Endothelial cell of umbilical vein (primary cell): ENCODE data around the gene PRSS21. TPM values are rescaled to one million over a fixed set of nuclear protein-coding genes. Genes with fewer than 3 reads are reported as not detected.

Source experiments
- BruUV-seq: library from RNA; stranded (reverse); fragments of 400-500 nt; replicated peaks from 2 replicates; lab custom pipeline; 2021; lab: Mats Ljungman, UMichigan
- CTCF ChIA-PET: fragments of 300-600, 350-600 bp; sonication (Branson Sonifier 250); formaldehyde crosslinking; loops from one replicate; lab custom pipeline; 2021; ENCODE audit warnings: antibody characterized with exemption, inconsistent platforms; lab: Charles Lee
- POLR2A ChIA-PET: fragments of 300-600, 350-600 bp; sonication (Branson Sonifier 250); formaldehyde crosslinking; loops from one replicate; lab custom pipeline; 2021; ENCODE audit warnings: antibody characterized with exemption, inconsistent platforms; lab: Charles Lee
- DNase-seq: peaks from one replicate; pipeline ENCODE4 v3.0.0-alpha.2; 2011; ENCODE audit warnings: low read depth, low spot score
- FAIRE-seq: peaks from 2 replicates; lab custom pipeline; 2011; peaks lifted over from hg19 to GRCh38; lab: Jason Lieb, UNC
- H2AFZ ChIP-seq: 2 replicates; pipeline ENCODE4 v1.6.0; 2012; ENCODE audit warnings: low read depth, low read length, control low read depth, inconsistent platforms
- H3K27ac ChIP-seq: 2 replicates; pipeline ENCODE4 v1.5.1; 2011; ENCODE audit warnings: low read depth, mild to moderate bottlenecking, control low read depth, low read length, moderate library complexity; ENCODE audit not compliant: insufficient read depth
- H3K27me3 ChIP-seq, 2 experiments: 2 replicates each; pipeline versions ENCODE4 v1.6.0 to v1.6.1; 2011; ENCODE audit warnings: low read length in 2 of 2, mixed read lengths in 1 of 2; ENCODE audit not compliant: control insufficient read depth in 2 of 2, insufficient read depth in 2 of 2
- H3K36me3 ChIP-seq, 2 experiments: 2 replicates in 1 of 2; 3 replicates in 1 of 2; pipeline ENCODE4 v1.5.1; 2011; ENCODE audit warnings: low read length in 2 of 2, mild to moderate bottlenecking in 1 of 2, moderate library complexity in 1 of 2; ENCODE audit not compliant: control insufficient read depth in 2 of 2, insufficient read depth in 2 of 2; ENCODE audit errors: extremely low read depth in 1 of 2
- H3K4me1 ChIP-seq: 3 replicates; pipeline ENCODE4 v1.5.1; 2011; ENCODE audit warnings: mild to moderate bottlenecking, low read length; ENCODE audit not compliant: control insufficient read depth, insufficient read depth; ENCODE audit errors: extremely low read depth
- H3K4me2 ChIP-seq: 2 replicates; pipeline ENCODE4 v1.6.1; 2011; ENCODE audit warnings: low read length, control low read depth, mixed read lengths; ENCODE audit not compliant: insufficient read depth
- H3K4me3 ChIP-seq, 3 experiments: fragments of 200-600 bp in 1 of 3; sonication (generic), shearing (Covaris generic) in 1 of 3; replicated peaks in 1 of 3; 2 replicates each; pipeline ENCODE4 v1.5.1; 2011 to 2016; ENCODE audit warnings: control low read depth in 3 of 3, low read length in 3 of 3, mild to moderate bottlenecking in 2 of 3, inconsistent platforms in 1 of 3, low read depth in 1 of 3, moderate library complexity in 1 of 3; ENCODE audit not compliant: insufficient read depth in 1 of 3
- H3K79me2 ChIP-seq: 2 replicates; pipeline ENCODE4 v1.6.0; 2012; ENCODE audit warnings: low read length, inconsistent platforms; ENCODE audit not compliant: control insufficient read depth, insufficient read depth
- H3K9ac ChIP-seq: replicated peaks from 2 replicates; pipeline ENCODE3; 2011; ENCODE audit warnings: low read length, control low read depth; ENCODE audit not compliant: insufficient read depth; ENCODE audit errors: extremely low read depth
- H3K9me1 ChIP-seq: replicated peaks from 3 replicates; pipeline ENCODE4 v1.6.0; 2011; ENCODE audit warnings: mild to moderate bottlenecking, low read length; ENCODE audit not compliant: control insufficient read depth, insufficient read depth; ENCODE audit errors: extremely low read depth
- H3K9me3 ChIP-seq: replicated peaks from 2 replicates; pipeline ENCODE4 v1.5.1; 2012; ENCODE audit warnings: low read length, inconsistent platforms; ENCODE audit not compliant: control insufficient read depth, insufficient read depth
- H4K20me1 ChIP-seq: replicated peaks from 2 replicates; pipeline ENCODE3; 2011; ENCODE audit warnings: mild to moderate bottlenecking, low read length; ENCODE audit not compliant: control insufficient read depth, insufficient read depth; ENCODE audit errors: extremely low read depth
- EZH2 ChIP-seq: IDR thresholded peaks from 2 replicates; pipeline ENCODE4 v1.6.1; 2012; ENCODE audit warnings: borderline replicate concordance, low read depth, mild to moderate bottlenecking, moderate library complexity, low read length, inconsistent platforms; ENCODE audit not compliant: severe bottlenecking
- FOS ChIP-seq: IDR thresholded peaks from 2 replicates; pipeline ENCODE4 v1.6.1; 2011; ENCODE audit warnings: mild to moderate bottlenecking, low read length, moderate library complexity, borderline replicate concordance; ENCODE audit not compliant: insufficient read depth
- GATA2 ChIP-seq: IDR thresholded peaks from 2 replicates; pipeline ENCODE4 v1.7.0; 2011; ENCODE audit warnings: low read depth, mild to moderate bottlenecking, moderate library complexity, mixed read lengths, low read length; ENCODE audit not compliant: insufficient read length, insufficient read depth
- JUN ChIP-seq: IDR thresholded peaks from 2 replicates; pipeline ENCODE4 v1.6.1; 2011; ENCODE audit warnings: borderline replicate concordance, low read depth; ENCODE audit not compliant: insufficient read length, insufficient read depth
- MAX ChIP-seq: IDR thresholded peaks from 2 replicates; pipeline ENCODE4 v1.6.1; 2011; ENCODE audit not compliant: insufficient read depth, insufficient read length
- MYC ChIP-seq: IDR thresholded peaks from one replicate; pipeline ENCODE4 v1.6.1; 2011; ENCODE audit warnings: mild to moderate bottlenecking, low read depth, low read length
- POLR2AphosphoS5 ChIP-seq: IDR thresholded peaks from 2 replicates; pipeline ENCODE4 v1.6.1; 2012; ENCODE audit warnings: low read depth, mild to moderate bottlenecking, control low read depth, low read length, moderate library complexity; ENCODE audit not compliant: insufficient read depth
- dilution Hi-C: fragments of 300-500 bp; cut with MboI; formaldehyde crosslinking; loops from one replicate; pipeline ENCODE4 v1.15.0; 2019; ENCODE audit warnings: low sequenced_read_pairs; ENCODE audit not compliant: extremely low pct_ligation_motif_present
- intact Hi-C: fragments of 100-400 bp; cut with micrococcal nuclease; formaldehyde crosslinking; loops from one replicate; pipeline ENCODE4 v1.10.0; 2022
- polyA plus RNA-seq, 4 experiments: library from polyadenylated mRNA; depleted of rRNA in 3 of 4; stranded (reverse) in 3 of 4; unstranded in 1 of 4; fragments of >200 nt; gene quantifications; 2 replicates each; pipeline versions ENCODE4 v1.2.1 to v1.2.3, GENCODE V29; 2011 to 2012; ENCODE audit warnings: missing spikeins in 1 of 4
- total RNA-seq: library from RNA; stranded (reverse); gene quantifications from 2 replicates; pipeline ENCODE4 v1.2.3, GENCODE V29; 2021

Gene PRSS21
- total and polyA plus RNA-seq, 2 donors (not counting 3 experiments of a cell fraction or from before 2014, with no cell fraction given), result 0.28 TPM; not detected in 1

- no peak overlapping the region for H3K4me2 ChIP-seq
- FAIRE-seq (no peak), DNase-seq (no peak)
- no peak overlapping the region for H3K27ac ChIP-seq
- ChIA-PET CTCF (no interaction called here), POLR2A (no interaction called here)
- no peaks in the 10 kb centered on the region for H3K27me3 ChIP-seq
- no peak overlapping the region for H3K9ac ChIP-seq
- no TSS peak for BruUV-seq
- H4K20me1 ChIP-seq, result no peaks in the 10 kb centered on the region
- peaks cover 33 to 71% of the 10 kb centered on the region in 2 experiments for H3K36me3 ChIP-seq
- no peak overlapping the region for H3K4me3 ChIP-seq
- dilution Hi-C loops, result no loop called here
- H3K9me3 ChIP-seq, result no peaks in the 10 kb centered on the region
- no peak overlapping the region for H2AFZ ChIP-seq
- TF ChIP-seq POLR2AphosphoS5 (peak; percentile 16), MAX (no peak), FOS (no peak), EZH2 (no peak), MYC (no peak), JUN (no peak), GATA2 (no peak)
- intact Hi-C loops, result loop anchor here (10.0 kb wide), 1 partner anchor 64 kb away; the partner anchor contains the start of gene ZG16B
- H3K79me2 ChIP-seq, result peaks cover 33% of the 10 kb centered on the region
- H3K9me1 ChIP-seq, result no peaks in the 10 kb centered on the region
- H3K4me1 ChIP-seq, result no peaks in the 10 kb centered on the region
These were observed 46.7 kb upstream of the PRSS21 start for GRCh38 chr16:2770057-2770951.
